SU-DHL-6 (cell line): ENCODE measurements around the gene CEACAM6.

Experiments used
- EZH2phosphoT487 ChIP-seq: fragments of 200-600 bp; sonication (generic), shearing (Covaris generic); conservative IDR thresholded peaks from 2 replicates; pipeline ENCODE4 v1.6.1; 2018; ENCODE audit warnings: mild to moderate bottlenecking, antibody characterized with exemption, low read length, moderate library complexity, mixed read lengths
- TF ChIP-seq, protein P1 (sequence below): fragments of 200-600 bp; sonication (generic); IDR thresholded peaks from one replicate; pipeline ENCODE4 v1.5.1; 2017; ENCODE audit warnings: antibody characterized with exemption, mild to moderate bottlenecking, low read length, moderate library complexity; ENCODE audit not compliant: insufficient read depth, poor library complexity, severe bottlenecking

DNA sequence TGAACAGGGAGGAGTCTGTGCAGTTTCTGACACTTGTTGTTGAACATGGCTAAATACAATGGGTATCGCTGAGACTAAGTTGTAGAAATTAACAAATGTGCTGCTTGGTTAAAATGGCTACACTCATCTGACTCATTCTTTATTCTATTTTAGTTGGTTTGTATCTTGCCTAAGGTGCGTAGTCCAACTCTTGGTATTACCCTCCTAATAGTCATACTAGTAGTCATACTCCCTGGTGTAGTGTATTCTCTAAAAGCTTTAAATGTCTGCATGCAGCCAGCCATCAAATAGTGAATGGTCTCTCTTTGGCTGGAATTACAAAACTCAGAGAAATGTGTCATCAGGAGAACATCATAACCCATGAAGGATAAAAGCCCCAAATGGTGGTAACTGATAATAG lies 16.1 kb downstream of the CEACAM6 start:
- TF ChIP-seq, protein P1, sequence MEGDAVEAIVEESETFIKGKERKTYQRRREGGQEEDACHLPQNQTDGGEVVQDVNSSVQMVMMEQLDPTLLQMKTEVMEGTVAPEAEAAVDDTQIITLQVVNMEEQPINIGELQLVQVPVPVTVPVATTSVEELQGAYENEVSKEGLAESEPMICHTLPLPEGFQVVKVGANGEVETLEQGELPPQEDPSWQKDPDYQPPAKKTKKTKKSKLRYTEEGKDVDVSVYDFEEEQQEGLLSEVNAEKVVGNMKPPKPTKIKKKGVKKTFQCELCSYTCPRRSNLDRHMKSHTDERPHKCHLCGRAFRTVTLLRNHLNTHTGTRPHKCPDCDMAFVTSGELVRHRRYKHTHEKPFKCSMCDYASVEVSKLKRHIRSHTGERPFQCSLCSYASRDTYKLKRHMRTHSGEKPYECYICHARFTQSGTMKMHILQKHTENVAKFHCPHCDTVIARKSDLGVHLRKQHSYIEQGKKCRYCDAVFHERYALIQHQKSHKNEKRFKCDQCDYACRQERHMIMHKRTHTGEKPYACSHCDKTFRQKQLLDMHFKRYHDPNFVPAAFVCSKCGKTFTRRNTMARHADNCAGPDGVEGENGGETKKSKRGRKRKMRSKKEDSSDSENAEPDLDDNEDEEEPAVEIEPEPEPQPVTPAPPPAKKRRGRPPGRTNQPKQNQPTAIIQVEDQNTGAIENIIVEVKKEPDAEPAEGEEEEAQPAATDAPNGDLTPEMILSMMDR: no peak
- no peak for TF ChIP-seq EZH2phosphoT487
